Activated T-cell treated with anti-CD3 and anti-CD28 coated beads, Interleukin-2, amount 50 U/mL, for 72 hours (primary cell): Measurements from ENCODE around the gene MTNR1A. TPM values are rescaled to one million over a fixed set of nuclear protein-coding genes. Genes with fewer than 3 reads are reported as not detected.

ENCODE experiments used
- ATAC-seq, 2 donors: fragments of 150-1000 bp; cut with Tn5 transposase; replicated peaks in 1 of 2; 2 replicates each; pipeline ENCODE4 v1.10.0; 2021; ENCODE audit warnings: moderate library complexity in 2 of 2, mild to moderate bottlenecking in 1 of 2
- DNase-seq, 2 donors: peaks; one replicate each; pipeline ENCODE4 v3.0.0; 2021 to 2022; ENCODE audit warnings: mixed read lengths in 1 of 2
- H3K27ac Mint-ChIP-seq: one replicate; pipeline ENCODE4 v1.8.0; 2022; ENCODE audit warnings: mild to moderate bottlenecking, moderate library complexity, mixed read lengths
- H3K27me3 Mint-ChIP-seq: one replicate; pipeline ENCODE4 v1.8.0; 2022; ENCODE audit warnings: low read depth, mixed read lengths
- H3K36me3 Mint-ChIP-seq, 2 donors: one replicate each; pipeline ENCODE4 v1.8.0; 2022; ENCODE audit warnings: mixed read lengths in 2 of 2, mild to moderate bottlenecking in 1 of 2; ENCODE audit not compliant: insufficient read depth in 2 of 2
- H3K4me1 Mint-ChIP-seq: one replicate; pipeline ENCODE4 v1.8.0; 2022; ENCODE audit warnings: low read depth, mixed read lengths
- H3K4me3 Mint-ChIP-seq, 2 donors: one replicate each; pipeline ENCODE4 v1.8.0; 2022; ENCODE audit warnings: mild to moderate bottlenecking in 2 of 2, mixed read lengths in 2 of 2, moderate library complexity in 2 of 2
- H3K9me3 Mint-ChIP-seq, 2 donors: one replicate each; pipeline ENCODE4 v1.8.0; 2022; ENCODE audit warnings: mixed read lengths in 2 of 2
- total RNA-seq, 2 donors: library from RNA; stranded (reverse); gene quantifications; one replicate each; pipeline ENCODE4 v1.2.3, GENCODE V29; 2022

The MTNR1A gene
- total RNA-seq, 2 donors from 2014 or later: not detected

DNA sequence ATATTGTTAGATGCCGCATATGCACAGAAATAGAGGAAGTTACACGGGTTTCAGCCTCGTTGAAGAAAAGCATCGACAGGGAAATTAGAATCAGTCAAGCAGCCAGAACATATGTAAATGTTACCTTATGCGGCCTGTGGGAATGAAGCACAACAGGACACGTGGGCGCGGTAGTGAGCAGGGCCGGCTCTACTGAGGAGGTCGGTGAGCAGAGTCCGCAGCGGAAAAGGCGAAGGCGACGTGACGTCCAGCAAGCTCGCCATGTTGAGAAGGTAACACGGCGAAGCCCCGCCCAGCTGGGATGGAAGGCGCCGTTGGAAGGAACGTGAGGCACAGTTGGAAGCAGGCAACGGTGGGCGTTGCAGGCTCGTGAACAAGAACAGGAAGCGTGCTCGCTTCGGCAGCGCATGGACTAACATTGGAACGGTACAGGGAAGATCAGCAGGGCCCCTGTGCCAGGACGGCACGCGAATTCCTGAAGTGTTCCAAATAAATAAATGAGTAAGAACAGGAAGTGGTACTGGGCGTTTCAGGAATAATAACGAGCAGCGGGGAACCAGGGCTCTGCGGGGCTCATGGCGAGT lies 54.6 kb downstream of the MTNR1A start:
- DNase-seq (no peak), ATAC-seq (no peak)
- Mint-ChIP-seq H3K27me3 (no peaks in the 10 kb centered on the region), H3K36me3 (peaks cover 0 to 5% of the 10 kb centered on the region in 2 donors), H3K4me1 (no peaks in the 10 kb centered on the region), H3K9me3 (peaks cover 4% of the 10 kb centered on the region in 2 donors), H3K27ac (no peak overlapping the region), H3K4me3 (no peak overlapping the region)

DNA sequence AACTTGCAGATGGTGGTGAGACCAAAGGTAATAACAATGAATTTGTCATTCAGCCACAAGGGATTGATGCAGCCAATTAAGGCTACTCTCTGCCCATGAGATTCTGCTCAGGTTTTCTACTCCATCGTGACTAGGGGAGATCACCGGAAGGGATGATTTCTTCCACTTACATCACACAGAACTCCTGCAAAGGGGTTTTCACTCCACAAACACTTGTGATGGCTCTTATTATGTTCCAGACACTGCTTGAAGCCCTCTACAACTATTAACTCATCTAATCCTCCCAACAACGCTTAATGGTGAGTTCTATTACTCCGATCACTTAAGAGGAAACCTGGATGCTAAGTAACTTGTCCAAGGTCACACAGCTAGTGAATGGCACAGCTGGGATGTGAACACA lies 55.9 kb downstream of the MTNR1A start:
- ATAC-seq: no peak
- no peak overlapping the region for H3K4me3 Mint-ChIP-seq

DNA sequence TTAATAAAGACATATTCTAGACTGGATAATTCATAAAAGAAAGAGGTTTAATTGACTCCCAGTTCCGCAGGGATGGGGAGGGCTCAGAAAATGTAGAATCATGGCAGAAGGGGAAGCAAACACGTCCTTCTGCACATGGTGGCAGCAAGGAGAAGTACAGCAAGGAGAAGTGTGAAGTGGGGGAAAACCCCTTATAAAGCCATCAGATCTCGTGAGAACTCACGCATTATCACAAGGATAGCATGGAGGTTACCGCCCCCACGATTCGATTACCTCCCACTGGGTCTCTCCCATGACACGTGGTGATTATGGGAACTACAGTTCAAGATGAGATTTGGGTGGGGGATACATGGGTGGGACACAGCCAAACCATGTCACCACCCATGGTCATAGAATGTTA lies 58.3 kb downstream of the MTNR1A start:
- Mint-ChIP-seq H3K27ac (no peak overlapping the region), H3K9me3 (peaks cover 5 to 9% of the 10 kb centered on the region in 2 donors), H3K36me3 (peaks cover 0 to 5% of the 10 kb centered on the region in 2 donors), H3K4me3 (no peak overlapping the region), H3K27me3 (no peaks in the 10 kb centered on the region), H3K4me1 (no peaks in the 10 kb centered on the region)
- no peak for DNase-seq
- no peak for ATAC-seq

More for the DNA sequence above, 55.9 kb downstream of the MTNR1A start:
- no peaks in the 10 kb centered on the region for H3K27me3 Mint-ChIP-seq
- peaks cover 0 to 5% of the 10 kb centered on the region in 2 donors for H3K36me3 Mint-ChIP-seq
- no peak for DNase-seq
- no peaks in the 10 kb centered on the region for H3K4me1 Mint-ChIP-seq
- H3K9me3 Mint-ChIP-seq: peaks cover 4 to 5% of the 10 kb centered on the region in 2 donors
- no peak overlapping the region for H3K27ac Mint-ChIP-seq

DNA sequence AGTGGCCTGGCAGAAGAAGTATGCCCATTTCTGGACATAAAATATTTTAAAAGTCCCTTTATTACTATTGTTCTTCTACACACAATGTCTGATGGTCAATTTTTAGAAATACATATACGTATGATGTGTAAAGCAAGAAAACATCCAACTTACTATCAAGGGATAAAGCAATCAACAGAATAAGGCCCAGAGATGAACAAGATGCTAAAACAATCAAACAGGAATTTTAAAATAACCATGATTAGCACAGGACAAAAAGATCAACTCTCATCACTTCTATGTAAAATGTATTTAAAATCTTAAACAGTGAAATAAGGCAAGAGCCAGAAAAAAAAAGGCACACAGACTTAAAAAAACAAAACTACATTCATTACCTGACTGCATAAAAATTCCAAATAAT lies 60.9 kb downstream of the MTNR1A start:
- peaks cover 12 to 14% of the 10 kb centered on the region in 2 donors for H3K9me3 Mint-ChIP-seq
- H3K27me3 Mint-ChIP-seq: no peaks in the 10 kb centered on the region
- DNase-seq (no peak), ATAC-seq (no peak)
- peaks cover 2 to 6% of the 10 kb centered on the region in 2 donors for H3K36me3 Mint-ChIP-seq
- no peaks in the 10 kb centered on the region for H3K4me1 Mint-ChIP-seq
- H3K4me3 Mint-ChIP-seq: no peak overlapping the region
- no peak overlapping the region for H3K27ac Mint-ChIP-seq

DNA sequence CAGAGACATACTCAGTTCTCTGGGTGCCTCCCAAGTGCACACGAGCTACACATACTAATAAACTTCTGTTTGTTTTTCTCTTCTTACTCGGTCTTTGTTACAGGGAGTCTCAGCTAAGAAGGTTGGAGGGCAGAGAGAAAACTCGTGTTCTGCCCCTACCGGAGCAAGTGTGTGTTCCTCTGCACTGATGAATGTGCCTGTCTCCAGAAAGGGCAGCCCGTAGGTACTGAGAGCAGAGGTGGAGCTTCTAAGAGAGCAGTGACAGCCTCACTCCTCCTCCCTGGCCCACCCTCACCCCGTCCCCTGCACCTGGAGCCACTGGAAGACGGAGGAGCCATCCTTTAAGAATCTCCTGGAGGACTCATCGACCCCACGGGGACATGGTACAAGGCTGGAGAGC lies 67.6 kb downstream of the MTNR1A start:
- Mint-ChIP-seq H3K27me3 (no peaks in the 10 kb centered on the region), H3K9me3 (peaks cover 11 to 13% of the 10 kb centered on the region in 2 donors), H3K4me3 (no peak overlapping the region), H3K4me1 (no peaks in the 10 kb centered on the region), H3K36me3 (peaks cover 2 to 3% of the 10 kb centered on the region in 2 donors), H3K27ac (no peak overlapping the region)
- no peak for ATAC-seq
- no peak for DNase-seq

DNA sequence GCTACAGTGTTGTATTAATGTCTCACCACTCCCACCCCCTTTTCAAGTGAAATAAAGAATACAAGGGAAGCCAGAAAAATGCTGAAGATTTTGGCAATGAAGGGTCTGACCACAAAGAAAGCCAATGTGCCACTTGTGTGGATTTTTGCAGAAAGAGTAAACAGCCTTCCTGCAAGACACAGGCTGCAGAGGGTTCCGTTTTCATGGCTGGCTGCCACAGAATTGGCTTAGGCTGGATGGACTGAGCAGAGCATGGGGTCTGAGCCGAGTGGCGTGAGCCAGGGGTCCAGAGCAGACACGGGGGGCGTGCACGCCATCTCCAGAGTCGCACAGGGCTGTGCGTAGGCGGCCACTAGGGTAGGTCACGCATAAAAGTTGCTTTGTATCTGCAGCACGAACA lies 69.2 kb downstream of the MTNR1A start:
- Mint-ChIP-seq H3K27me3 (no peaks in the 10 kb centered on the region), H3K4me3 (no peak overlapping the region), H3K9me3 (peaks cover 8 to 11% of the 10 kb centered on the region in 2 donors), H3K36me3 (peaks cover under 1 to 2% of the 10 kb centered on the region in 2 donors), H3K4me1 (no peaks in the 10 kb centered on the region), H3K27ac (no peak overlapping the region)
- DNase-seq: no peak
- no peak for ATAC-seq

DNA sequence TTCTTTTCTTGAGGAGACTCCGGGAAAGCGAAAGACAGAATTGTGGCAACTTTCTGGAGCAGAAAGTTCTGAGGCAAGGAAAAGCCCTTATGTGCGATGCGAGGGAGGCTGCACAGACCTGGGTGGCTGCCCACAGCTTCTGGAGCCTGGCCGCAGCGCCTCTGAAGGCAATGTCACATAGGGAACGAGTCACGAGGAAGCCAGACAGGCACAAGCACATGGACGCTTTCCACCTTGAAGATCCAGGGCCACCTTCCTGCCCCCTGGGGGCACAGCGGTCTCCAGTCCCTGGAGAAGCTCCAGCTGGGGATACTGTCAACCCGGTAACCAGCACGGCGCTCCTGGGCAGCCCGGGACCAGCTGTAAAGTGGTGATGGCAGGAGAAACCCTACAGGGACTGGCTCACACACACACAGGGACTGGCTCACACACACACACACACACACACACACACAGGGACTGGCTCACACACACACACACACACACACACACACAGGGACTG lies 69.8 kb downstream of the MTNR1A start:
- no peak for DNase-seq

DNA sequence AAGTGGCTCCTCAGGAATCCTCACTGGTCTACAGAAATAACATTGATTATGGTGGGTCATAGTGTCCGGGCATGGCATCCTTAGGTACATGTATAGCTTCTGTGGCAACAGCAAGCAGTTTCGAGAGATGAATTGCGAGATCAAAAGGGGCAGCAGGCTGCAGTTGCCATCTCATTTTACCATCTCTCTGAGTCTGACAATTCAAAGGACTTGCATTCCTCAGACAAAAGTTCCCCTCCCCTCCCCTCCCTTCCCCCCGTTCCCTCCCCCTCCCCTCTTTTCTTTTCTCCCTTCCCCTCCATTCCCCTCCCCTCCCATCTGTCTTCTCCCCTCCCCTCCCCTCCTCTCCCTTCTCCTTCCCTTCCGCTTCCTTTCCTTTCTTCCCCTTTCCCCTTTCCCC lies 70.2 kb downstream of the MTNR1A start:
- no peaks in the 10 kb centered on the region for H3K27me3 Mint-ChIP-seq
- H3K4me1 Mint-ChIP-seq: no peaks in the 10 kb centered on the region
- DNase-seq: no peak
- no peak for ATAC-seq
- no peak overlapping the region for H3K4me3 Mint-ChIP-seq
- no peak overlapping the region for H3K27ac Mint-ChIP-seq
- H3K9me3 Mint-ChIP-seq: peaks cover 3% of the 10 kb centered on the region in 2 donors
- no peaks in the 10 kb centered on the region for H3K36me3 Mint-ChIP-seq

More for the DNA sequence above, 69.8 kb downstream of the MTNR1A start:
- H3K27ac Mint-ChIP-seq: no peak overlapping the region
- H3K4me1 Mint-ChIP-seq: no peaks in the 10 kb centered on the region
- no peak overlapping the region for H3K4me3 Mint-ChIP-seq
- H3K9me3 Mint-ChIP-seq: peaks cover 7 to 8% of the 10 kb centered on the region in 2 donors
- H3K27me3 Mint-ChIP-seq: no peaks in the 10 kb centered on the region
- H3K36me3 Mint-ChIP-seq: peaks cover 0 to 2% of the 10 kb centered on the region in 2 donors
- ATAC-seq: no peak

DNA sequence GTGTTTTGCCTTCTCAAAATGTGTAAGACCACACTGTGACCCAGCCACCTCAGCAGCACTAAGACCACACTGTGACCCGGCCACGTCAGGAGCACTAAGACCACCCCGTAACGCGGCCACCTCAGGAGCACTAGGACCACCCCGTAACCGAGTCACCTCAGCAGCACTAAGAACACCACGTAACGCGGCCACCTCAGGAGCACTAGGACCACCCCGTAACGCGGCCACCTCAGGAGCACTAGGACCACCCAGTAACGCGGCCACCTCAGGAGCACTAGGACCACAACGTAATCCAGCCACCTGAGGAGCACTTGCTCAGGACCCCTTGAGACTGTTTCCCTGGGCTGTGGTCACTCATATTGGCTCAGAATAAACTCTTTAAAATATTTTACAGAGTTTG lies 71.7 kb downstream of the MTNR1A start:
- Mint-ChIP-seq H3K4me1 (no peaks in the 10 kb centered on the region), H3K36me3 (no peaks in the 10 kb centered on the region), H3K4me3 (no peak overlapping the region), H3K27ac (no peak overlapping the region), H3K27me3 (no peaks in the 10 kb centered on the region), H3K9me3 (peaks cover 2 to 3% of the 10 kb centered on the region in 2 donors)
- no peak for DNase-seq
- no peak for ATAC-seq

Other genes starting within 250 kb of the MTNR1A start
- gene FAT1, start 168.3 kb upstream of the MTNR1A start, total RNA-seq: under 1 TPM; 0.07 to 0.36 TPM